ENCODE measurements around the gene MAML3.

Gene MAML3

DNA sequence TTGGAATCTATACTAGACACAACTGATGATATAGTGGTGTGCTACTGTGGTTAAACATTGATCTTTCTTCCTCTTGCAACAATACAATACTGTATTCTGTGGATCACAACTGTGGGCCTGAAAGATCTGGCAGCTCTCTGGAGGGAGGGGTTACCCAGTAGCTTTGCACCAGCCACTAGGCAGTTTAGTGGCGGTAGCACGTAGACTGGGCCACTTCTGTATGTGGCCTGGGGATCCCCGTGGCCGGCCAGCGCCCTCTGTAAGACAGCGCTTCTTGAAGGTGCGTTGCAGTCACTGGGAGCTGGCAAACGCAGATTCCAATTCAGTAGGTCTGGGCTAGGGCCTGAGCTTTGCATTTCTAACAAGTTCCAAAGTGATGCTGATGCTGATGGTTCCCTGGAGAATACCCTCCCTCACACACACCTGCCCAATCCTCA, 319.7 kb downstream of the MAML3 start:
- no peak overlapping the region for H3K4ac ChIP-seq (ENCODE audit: low read depth in 1 of 2, low read length in 2 of 2)
- no peak overlapping the region for H4K91ac ChIP-seq (ENCODE audit: low read length)
- no peak overlapping the region for H4K8ac ChIP-seq (ENCODE audit: low read length)
- DNase-seq: no peak
- no peak overlapping the region for H2AFZ ChIP-seq (ENCODE audit: low read depth, low read length)
- H2BK120ac ChIP-seq (ENCODE audit: low read depth, low read length): no peak overlapping the region
- no peak overlapping the region for H2BK5ac ChIP-seq (ENCODE audit: low read depth, low read length, poor library complexity, severe bottlenecking)
- no peaks in the 10 kb centered on the region for H3K9me3 ChIP-seq (ENCODE audit: control insufficient read depth, low read length)
- peak overlapping the region; percentile 3 for H3K27ac ChIP-seq (ENCODE audit: low read length, poor library complexity, severe bottlenecking)
- no peaks in the 10 kb centered on the region for H3K27me3 ChIP-seq (ENCODE audit: control insufficient read depth in 1 of 2, insufficient read depth in 1 of 2, low read length in 2 of 2)
- H2AK5ac ChIP-seq (ENCODE audit: low read length, severe bottlenecking): no peak overlapping the region
- H3K4me1 ChIP-seq (ENCODE audit: control insufficient read depth, insufficient read depth, low read depth, low read length): peaks cover 14% of the 10 kb centered on the region
- no peak overlapping the region for H3K23ac ChIP-seq (ENCODE audit: low read length in 2 of 2)
- H3K4me2 ChIP-seq (ENCODE audit: low read length, poor library complexity, severe bottlenecking): no peak overlapping the region
- 93% methylated on average over 8 of the region's 8 CpGs for WGBS
- no peak overlapping the region for H2BK12ac ChIP-seq (ENCODE audit: low read length in 2 of 2)
- H3K4me3 ChIP-seq (ENCODE audit: insufficient read depth in 1 of 2, low read depth in 1 of 2, low read length in 2 of 2): no peak overlapping the region
- H2BK15ac ChIP-seq (ENCODE audit: low read depth, poor library complexity, severe bottlenecking): no peak overlapping the region
- no peaks in the 10 kb centered on the region for H3K36me3 ChIP-seq (ENCODE audit: control insufficient read depth in 1 of 2, insufficient read depth in 2 of 2, low read depth in 1 of 2, low read length in 2 of 2)
- no peak overlapping the region for H3K9ac ChIP-seq (ENCODE audit: low read length)
- H3K79me1 ChIP-seq (replicated peaks; ENCODE audit: low read length, poor library complexity, severe bottlenecking): peaks cover 10% of the 10 kb centered on the region
- H3K14ac ChIP-seq (ENCODE audit: low read length in 2 of 2): no peak overlapping the region
- no peak overlapping the region for H3K18ac ChIP-seq (ENCODE audit: low read depth in 1 of 2, low read length in 2 of 2)

DNA sequence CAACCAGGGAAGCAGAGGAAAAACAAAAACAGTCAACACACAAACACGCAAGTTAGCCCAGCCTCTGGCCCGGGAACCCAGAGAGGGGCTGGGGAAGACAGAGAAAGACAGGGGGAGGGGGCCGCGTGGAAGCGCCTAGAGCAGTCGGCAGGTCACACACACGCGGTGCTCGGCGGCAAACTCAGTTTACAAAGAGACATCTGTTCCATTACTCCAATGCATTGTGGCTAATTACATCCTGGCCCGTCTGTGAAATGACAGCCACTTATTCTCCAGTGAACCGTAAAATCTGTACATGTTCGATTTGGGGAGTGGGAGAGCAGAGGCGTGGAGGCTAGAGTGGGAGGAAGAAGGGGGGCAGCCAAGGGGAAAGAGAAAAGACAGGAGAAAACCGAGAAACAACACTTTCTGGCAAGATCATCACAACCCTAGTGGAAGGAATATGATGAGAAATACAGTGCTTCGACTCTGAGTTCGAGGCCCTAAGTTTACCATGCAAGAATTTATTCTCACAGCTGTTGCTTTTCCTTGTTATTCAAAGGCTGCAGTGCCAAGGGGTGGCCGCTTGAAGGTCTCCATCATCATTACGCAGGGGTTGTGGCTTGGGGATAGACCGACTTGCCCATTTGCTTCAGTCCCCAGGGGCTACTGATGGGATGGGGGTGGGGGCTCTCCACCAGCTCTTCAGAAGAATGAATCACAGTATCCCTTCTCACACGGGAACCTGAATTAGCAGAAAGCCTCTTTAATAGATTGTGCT, 320.7 kb downstream of the MAML3 start:
- Histone ChIP-seq H3K4me2 (ENCODE audit: low read length, poor library complexity, severe bottlenecking) (no peak overlapping the region), H3K9ac (ENCODE audit: low read length) (no peak overlapping the region), H3K14ac (ENCODE audit: low read length in 2 of 2) (no peak overlapping the region), H3K23ac (ENCODE audit: low read length in 2 of 2) (no peak overlapping the region), H3K79me1 (replicated peaks; ENCODE audit: low read length, poor library complexity, severe bottlenecking) (peaks cover 8% of the 10 kb centered on the region), H3K4me3 (ENCODE audit: insufficient read depth in 1 of 2, low read depth in 1 of 2, low read length in 2 of 2) (no peak overlapping the region), H3K4ac (ENCODE audit: low read depth in 1 of 2, low read length in 2 of 2) (no peak overlapping the region), H2BK15ac (ENCODE audit: low read depth, poor library complexity, severe bottlenecking) (no peak overlapping the region), H3K27me3 (ENCODE audit: control insufficient read depth in 1 of 2, insufficient read depth in 1 of 2, low read length in 2 of 2) (no peaks in the 10 kb centered on the region), H2BK120ac (ENCODE audit: low read depth, low read length) (no peak overlapping the region), H4K8ac (ENCODE audit: low read length) (no peak overlapping the region), H2BK12ac (ENCODE audit: low read length in 2 of 2) (no peak overlapping the region), H2BK5ac (ENCODE audit: low read depth, low read length, poor library complexity, severe bottlenecking) (no peak overlapping the region), H4K91ac (ENCODE audit: low read length) (no peak overlapping the region), H3K36me3 (ENCODE audit: control insufficient read depth in 1 of 2, insufficient read depth in 2 of 2, low read depth in 1 of 2, low read length in 2 of 2) (no peaks in the 10 kb centered on the region), H3K9me3 (ENCODE audit: control insufficient read depth, low read length) (no peaks in the 10 kb centered on the region), H2AFZ (ENCODE audit: low read depth, low read length) (no peak overlapping the region), H3K27ac (ENCODE audit: low read length, poor library complexity, severe bottlenecking) (no peak overlapping the region), H3K4me1 (ENCODE audit: control insufficient read depth, insufficient read depth, low read depth, low read length) (peaks cover 13% of the 10 kb centered on the region), H2AK5ac (ENCODE audit: low read length, severe bottlenecking) (peak overlapping the region; percentile 76), H3K18ac (ENCODE audit: low read depth in 1 of 2, low read length in 2 of 2) (no peak overlapping the region)
- 74% methylated on average over 15 of the region's 21 CpGs for WGBS
- DNase-seq: no peak

DNA sequence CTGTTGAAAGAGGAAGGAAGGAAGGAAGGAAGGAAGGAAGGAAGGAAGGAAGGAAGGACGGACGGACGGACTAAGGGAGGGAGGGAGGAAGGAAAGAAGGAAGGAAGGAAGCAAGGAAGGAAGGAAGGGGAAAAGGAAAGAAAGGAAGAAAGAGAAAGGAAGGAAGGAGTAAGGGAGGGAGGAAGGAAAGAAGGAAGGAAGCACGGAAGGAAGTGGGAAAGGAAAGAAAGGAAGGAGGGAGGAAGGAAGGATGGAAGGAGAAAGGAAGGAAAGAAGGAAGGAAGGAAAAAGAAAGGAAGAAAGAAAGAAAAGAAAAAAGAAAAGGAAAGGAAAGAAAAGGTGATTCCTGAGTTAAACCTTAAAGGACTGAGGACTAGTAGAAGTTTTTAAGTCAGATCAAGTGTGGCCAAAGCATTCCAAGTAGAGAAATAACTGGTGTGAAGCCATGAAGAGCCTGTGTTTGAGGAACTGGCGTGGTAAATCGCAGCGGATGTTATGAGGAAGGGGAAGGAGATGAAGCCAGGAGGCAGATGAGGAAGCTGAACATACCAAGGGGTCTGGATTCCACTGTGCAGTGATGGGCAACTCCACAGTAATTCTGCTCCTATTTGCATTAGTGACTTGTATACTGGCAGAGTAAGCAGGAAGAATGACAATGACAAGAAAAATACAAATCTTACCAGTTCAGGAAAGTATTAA, 324.9 kb downstream of the MAML3 start:
- Histone ChIP-seq H3K79me1 (replicated peaks; ENCODE audit: low read length, poor library complexity, severe bottlenecking) (peaks cover 10% of the 10 kb centered on the region), H2BK120ac (ENCODE audit: low read depth, low read length) (no peak overlapping the region), H2BK5ac (ENCODE audit: low read depth, low read length, poor library complexity, severe bottlenecking) (no peak overlapping the region), H3K4ac (ENCODE audit: low read depth in 1 of 2, low read length in 2 of 2) (no peak overlapping the region), H3K9ac (ENCODE audit: low read length) (no peak overlapping the region), H3K23ac (ENCODE audit: low read length in 2 of 2) (no peak overlapping the region), H2BK12ac (ENCODE audit: low read length in 2 of 2) (no peak overlapping the region), H4K8ac (ENCODE audit: low read length) (no peak overlapping the region), H4K91ac (ENCODE audit: low read length) (no peak overlapping the region), H3K36me3 (ENCODE audit: control insufficient read depth in 1 of 2, insufficient read depth in 2 of 2, low read depth in 1 of 2, low read length in 2 of 2) (no peaks in the 10 kb centered on the region), H3K18ac (ENCODE audit: low read depth in 1 of 2, low read length in 2 of 2) (no peak overlapping the region), H3K14ac (ENCODE audit: low read length in 2 of 2) (no peak overlapping the region), H3K4me1 (ENCODE audit: control insufficient read depth, insufficient read depth, low read depth, low read length) (peaks cover 5% of the 10 kb centered on the region), H3K27me3 (ENCODE audit: control insufficient read depth in 1 of 2, insufficient read depth in 1 of 2, low read length in 2 of 2) (no peaks in the 10 kb centered on the region), H2AFZ (ENCODE audit: low read depth, low read length) (no peak overlapping the region), H3K27ac (ENCODE audit: low read length, poor library complexity, severe bottlenecking) (no peak overlapping the region), H2AK5ac (ENCODE audit: low read length, severe bottlenecking) (no peak overlapping the region), H3K4me3 (ENCODE audit: insufficient read depth in 1 of 2, low read depth in 1 of 2, low read length in 2 of 2) (no peak overlapping the region), H3K4me2 (ENCODE audit: low read length, poor library complexity, severe bottlenecking) (no peak overlapping the region), H2BK15ac (ENCODE audit: low read depth, poor library complexity, severe bottlenecking) (no peak overlapping the region), H3K9me3 (ENCODE audit: control insufficient read depth, low read length) (no peaks in the 10 kb centered on the region)
- DNase-seq: no peak
- 89% methylated on average over 7 of the region's 7 CpGs for WGBS

DNA sequence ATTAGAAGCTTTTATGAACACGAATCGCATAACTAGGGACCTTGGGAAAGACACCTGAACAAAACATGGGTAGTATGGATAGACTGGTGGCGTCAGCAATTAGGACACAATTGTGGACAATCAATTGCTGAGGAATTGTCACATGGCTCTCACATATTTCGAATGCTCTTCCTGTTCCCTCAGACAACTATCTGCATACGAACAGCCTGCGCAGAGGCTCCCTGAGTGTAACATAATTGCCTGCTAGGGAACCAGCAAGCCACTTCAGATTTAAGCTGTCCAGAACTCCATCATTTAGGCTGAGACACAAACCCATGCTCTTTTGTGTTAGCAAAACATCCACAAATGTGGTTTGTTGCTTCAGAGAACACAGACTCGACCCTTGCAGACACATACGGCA, 327.6 kb downstream of the MAML3 start:
- H4K8ac ChIP-seq (ENCODE audit: low read length): no peak overlapping the region
- no peak overlapping the region for H2BK5ac ChIP-seq (ENCODE audit: low read depth, low read length, poor library complexity, severe bottlenecking)
- no peak overlapping the region for H2BK12ac ChIP-seq (ENCODE audit: low read length in 2 of 2)
- H3K4me2 ChIP-seq (ENCODE audit: low read length, poor library complexity, severe bottlenecking): no peak overlapping the region
- H3K4me3 ChIP-seq (ENCODE audit: insufficient read depth in 1 of 2, low read depth in 1 of 2, low read length in 2 of 2): no peak overlapping the region
- H3K27ac ChIP-seq (ENCODE audit: low read length, poor library complexity, severe bottlenecking): no peak overlapping the region
- H3K27me3 ChIP-seq (ENCODE audit: control insufficient read depth in 1 of 2, insufficient read depth in 1 of 2, low read length in 2 of 2): no peaks in the 10 kb centered on the region
- WGBS: 65% methylated on average over 8 of the region's 8 CpGs
- H2BK15ac ChIP-seq (ENCODE audit: low read depth, poor library complexity, severe bottlenecking): no peak overlapping the region
- DNase-seq: no peak
- H3K9me3 ChIP-seq (ENCODE audit: control insufficient read depth, low read length): no peaks in the 10 kb centered on the region
- H3K79me1 ChIP-seq (replicated peaks; ENCODE audit: low read length, poor library complexity, severe bottlenecking): peaks cover 6% of the 10 kb centered on the region
- no peaks in the 10 kb centered on the region for H3K4me1 ChIP-seq (ENCODE audit: control insufficient read depth, insufficient read depth, low read depth, low read length)
- no peak overlapping the region for H3K18ac ChIP-seq (ENCODE audit: low read depth in 1 of 2, low read length in 2 of 2)
- no peak overlapping the region for H3K4ac ChIP-seq (ENCODE audit: low read depth in 1 of 2, low read length in 2 of 2)
- H4K91ac ChIP-seq (ENCODE audit: low read length): no peak overlapping the region
- H3K9ac ChIP-seq (ENCODE audit: low read length): no peak overlapping the region
- no peak overlapping the region for H2AK5ac ChIP-seq (ENCODE audit: low read length, severe bottlenecking)
- H2BK120ac ChIP-seq (ENCODE audit: low read depth, low read length): no peak overlapping the region
- H3K23ac ChIP-seq (ENCODE audit: low read length in 2 of 2): no peak overlapping the region
- no peaks in the 10 kb centered on the region for H3K36me3 ChIP-seq (ENCODE audit: control insufficient read depth in 1 of 2, insufficient read depth in 2 of 2, low read depth in 1 of 2, low read length in 2 of 2)
- H3K14ac ChIP-seq (ENCODE audit: low read length in 2 of 2): no peak overlapping the region
- no peak overlapping the region for H2AFZ ChIP-seq (ENCODE audit: low read depth, low read length)

Measured in mesenchymal stem cell (in vitro differentiated cells and primary cell).